Fibroblast of the conjunctiva (primary cell): ENCODE results near the gene CD79A.
"Not testable (repeated sequence)": the region's sequence is repeated elsewhere in the genome, so short reads cannot be mapped to it uniquely, and the experiment has no call there.

ENCODE experiments used
- DNase-seq: peaks from one replicate; pipeline ENCODE4 v3.0.0-alpha.2; 2010; ENCODE audit warnings: low read depth

CD79A gene

DNA sequence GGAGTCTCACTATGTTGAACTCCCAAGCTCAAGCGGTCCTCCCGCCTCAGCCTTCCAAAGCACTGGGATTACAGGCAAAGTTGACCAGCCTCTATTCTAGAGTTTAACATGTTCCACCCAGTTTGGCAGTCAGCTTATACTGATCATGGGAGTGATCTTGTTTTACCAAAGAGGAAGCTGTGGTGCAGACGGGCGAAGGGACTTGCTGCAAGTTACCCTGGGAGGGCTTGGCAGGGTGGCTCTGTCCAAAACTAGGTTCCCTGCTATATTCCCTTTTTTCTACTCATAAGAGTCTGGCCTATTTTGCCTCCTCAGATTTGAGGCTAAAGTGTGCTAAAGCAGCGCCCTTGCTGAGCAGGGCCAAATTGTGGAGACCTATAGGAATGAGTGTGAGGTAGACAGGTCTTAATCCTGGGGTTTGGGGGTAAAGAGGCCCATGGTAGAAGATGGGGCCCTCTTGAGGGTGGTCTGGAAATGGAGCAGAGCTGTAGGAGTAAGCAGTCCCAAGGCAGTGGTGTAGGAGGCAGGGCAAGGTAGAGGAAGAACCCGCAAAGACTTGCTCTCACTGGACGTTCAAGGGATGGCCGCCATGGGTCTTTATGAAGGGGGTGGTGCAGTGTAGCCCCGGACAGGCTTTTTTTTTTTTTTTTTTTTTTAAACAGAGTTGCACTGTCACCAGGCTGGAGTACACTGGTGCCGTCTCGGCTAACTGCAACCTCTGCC, 13.7 kb upstream of the CD79A start:
- DNase-seq = no peak

DNA sequence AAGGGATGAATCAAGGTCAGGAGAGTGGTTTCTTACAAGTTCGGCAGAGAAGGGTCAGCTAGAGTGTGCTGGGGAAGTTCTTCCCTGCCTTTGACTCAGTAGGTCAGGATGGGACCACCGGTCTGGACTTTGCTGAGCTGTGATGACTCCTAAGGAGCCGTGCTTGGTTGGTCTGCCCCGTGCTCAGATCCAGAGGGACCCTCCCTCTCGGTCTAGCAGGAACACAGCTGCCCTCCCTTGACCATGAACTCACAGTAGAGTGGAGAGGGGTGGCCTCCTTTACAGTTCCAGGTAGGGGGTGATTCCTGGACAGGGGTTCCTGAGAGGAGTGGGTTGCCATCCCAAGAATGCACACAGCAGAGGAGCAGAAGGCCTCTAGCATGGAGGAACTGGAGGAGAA, 12.7 kb upstream of the CD79A start:
- DNase-seq = no peak

DNA sequence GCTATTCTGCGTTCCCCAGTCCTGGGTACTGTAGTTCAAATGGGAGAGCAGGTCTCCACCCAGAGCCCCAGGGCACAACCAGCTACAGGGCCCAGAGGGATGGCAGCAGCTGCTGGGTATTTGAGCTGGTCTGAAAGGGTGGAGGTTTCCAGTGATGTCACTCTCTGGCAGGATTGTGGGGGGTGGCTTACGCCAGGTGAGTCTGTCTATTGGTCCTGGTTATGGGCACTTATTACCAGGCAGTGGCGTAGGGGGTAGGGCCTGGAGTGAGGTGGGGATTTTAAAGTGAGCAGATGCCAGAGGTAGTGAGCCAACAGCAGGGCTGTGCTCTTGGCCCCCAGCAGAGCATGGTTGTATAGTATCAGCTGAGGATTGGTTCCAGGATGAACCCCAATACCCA, 10.8 kb upstream of the CD79A start:
- no peak for DNase-seq

DNA sequence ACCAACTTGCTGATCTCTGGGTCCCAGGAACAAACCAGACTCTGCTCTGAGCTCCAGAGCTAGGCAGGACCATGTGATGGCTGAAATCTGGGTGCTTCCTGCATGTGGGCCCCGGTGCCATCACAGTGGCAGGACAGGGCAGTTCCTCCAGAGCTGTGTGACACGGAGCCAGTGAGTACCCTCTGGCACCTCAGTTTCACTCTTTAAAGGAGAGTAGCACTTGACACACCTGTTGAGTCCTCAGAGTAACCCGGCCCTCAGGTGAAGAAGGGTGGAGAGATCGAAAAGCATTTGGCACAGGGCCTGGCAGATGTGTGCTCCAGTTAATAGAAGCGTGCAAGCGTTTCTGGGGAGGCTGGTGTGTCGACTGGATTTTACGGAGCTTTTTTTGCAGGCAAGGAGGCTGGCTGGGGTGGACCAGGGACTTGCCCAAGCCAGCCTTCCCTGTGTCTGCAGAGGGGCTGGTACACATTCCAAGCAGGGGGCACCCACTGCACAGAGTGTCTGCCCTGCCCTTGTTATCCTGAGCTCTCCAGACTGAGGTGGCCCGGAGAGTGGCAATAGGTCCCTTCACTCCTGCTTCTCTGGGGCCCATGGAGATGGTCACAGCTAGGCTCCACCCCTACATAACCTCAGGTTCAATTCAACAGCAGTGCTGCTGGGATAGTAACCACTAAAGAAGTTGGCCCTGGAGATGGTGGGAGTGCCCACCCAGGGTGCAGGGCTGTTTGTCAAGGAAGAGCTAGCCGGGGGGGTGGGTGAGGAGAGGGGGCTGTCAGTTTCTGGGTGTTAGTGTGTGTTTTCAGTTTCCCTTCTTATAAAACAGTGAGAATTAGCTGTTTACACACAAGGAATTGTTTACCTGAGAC, 8.7 kb upstream of the CD79A start:
- DNase-seq = no peak

GRCh38 chr19:41868989-41869300, 8.1 kb upstream of the CD79A start:
- no peak for DNase-seq

- DNase-seq = no peak
Observed at GRCh38 chr19:41869374-41869955, 7.6 kb upstream of the CD79A start.

GRCh38 chr19:41870401-41870873, 6.6 kb upstream of the CD79A start:
- DNase-seq = no peak

GRCh38 chr19:41871573-41872383, 5.3 kb upstream of the CD79A start:
- no peak for DNase-seq

DNA sequence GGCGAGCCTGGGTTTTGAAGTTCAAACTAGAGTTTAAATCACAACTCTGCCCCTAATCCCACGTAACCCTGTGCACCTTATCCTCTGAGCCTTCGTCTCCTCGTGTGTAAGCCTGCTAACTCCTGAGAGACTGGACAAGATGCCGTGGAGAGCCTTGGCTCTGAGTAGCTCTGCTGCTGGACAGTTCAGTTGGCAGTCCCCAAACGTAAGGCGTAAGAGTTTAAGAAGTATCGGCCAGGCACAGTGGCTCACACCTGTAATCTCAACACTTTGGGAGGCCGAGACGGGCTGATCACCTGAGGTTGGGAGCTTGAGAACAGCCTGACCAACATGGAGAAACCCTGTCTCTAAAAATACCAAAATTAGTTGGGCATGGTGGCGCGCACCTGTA, 4.7 kb upstream of the CD79A start:
- no peak for DNase-seq

DNA sequence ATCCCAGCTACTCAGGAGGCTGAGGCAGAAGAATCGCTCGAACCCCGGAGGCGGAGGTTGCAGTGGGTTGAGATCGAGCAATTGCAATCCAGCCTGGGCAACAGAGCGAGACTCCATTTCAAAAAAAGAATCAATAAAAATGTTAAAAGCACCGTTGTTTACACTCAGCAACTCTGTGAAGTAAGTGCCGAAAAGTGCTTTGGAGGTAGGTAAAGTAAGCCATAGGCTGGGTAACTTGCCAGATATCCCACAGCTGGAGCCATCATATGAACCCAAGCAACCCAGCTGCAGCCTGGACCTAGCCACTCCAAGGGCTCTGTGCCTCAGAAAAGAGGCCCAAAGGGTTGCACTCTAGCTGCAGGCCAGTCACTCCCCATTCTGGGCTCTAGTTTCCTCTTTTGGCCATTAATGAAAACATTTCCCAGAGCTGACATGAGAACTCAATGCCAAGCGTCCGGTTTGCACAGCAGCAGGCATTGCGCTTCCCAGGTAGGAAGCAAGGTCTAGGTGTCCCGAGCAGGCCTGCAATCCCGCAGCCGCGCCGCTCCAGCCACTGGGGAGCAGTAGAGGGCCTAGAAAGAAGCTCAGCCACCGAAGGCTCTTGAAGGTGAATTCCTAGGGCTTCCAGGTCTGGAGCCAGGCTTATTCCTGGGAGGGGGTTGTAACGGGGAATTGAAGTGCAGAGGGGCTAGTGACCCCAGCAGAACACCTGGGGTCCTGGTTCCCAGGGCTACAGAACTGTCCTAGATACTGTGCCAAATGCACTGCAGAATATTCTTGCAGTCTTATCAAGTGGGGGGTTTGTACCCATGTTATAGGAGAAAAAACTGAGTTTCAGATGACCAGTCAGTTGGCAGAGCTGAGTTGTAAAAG, 4.1 kb upstream of the CD79A start:
- peak; percentile 33 for DNase-seq

DNA sequence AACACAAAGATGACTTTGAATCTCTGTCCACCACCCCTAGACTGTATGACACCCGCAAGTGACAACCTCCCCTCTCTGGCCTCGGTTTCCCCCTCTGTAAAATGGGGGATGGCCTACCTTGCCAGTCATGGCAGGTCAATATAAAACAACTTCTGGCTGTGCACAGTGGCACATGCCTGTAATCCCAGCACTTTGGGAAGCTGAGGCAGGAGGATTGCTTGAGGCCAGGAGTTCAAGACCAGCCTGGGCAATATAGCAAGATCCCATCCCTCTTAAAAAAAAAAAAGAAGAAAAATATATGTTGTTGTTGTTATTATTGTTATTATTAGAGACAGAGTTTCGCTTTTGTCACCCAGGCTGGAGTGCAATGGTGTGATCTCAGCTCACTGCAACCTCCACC, 1.1 kb upstream of the CD79A start:
- not testable (repeated sequence) for DNase-seq

DNA sequence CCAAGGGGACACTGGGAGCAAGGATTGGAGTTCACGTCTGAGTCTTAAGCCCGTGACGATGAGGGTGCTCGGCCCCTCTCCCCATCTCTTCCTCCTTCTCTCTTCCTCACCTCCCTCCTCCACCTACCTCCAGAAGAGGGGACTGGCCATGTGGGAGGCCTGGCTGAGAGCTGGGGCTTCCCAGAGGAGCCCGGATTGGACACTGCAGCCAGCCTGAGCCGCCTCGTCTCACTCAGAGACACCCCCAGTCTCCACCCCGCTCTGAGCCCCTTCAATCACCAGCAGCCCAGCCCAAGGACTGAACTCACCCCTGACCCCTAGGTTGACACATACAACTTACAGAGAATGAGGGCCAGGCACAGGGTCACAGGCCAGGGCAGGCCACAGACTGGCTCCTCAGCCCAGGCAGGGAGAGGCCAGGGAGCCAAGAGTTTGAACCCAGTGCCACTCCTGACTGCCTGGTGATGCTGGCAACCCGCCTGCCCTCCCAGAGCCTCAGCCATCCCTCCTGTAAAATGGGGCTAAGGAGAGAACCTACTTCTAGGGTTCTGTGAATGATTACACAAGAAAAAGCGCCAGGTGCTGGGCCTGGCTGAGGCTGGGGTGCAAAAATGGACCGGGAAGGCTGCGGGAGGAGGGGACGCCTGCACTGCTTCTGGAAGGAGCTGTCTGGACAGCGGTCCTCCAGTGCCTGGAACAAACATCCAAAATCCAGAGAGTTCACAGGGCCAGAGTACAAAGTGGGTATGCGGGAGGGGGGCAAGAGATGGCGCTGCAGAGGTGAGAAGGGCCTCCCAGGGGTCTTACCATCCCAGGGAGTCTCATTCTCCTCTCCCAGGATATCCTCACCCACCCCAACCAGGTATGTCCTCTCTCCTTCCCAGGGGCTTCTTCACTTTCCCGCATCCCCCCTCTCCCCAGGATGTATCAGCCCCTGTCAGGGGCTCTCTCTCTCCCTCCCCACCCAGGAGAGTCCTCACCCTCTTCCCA, 1.1 kb downstream of the CD79A start:
- no peak for DNase-seq

DNA sequence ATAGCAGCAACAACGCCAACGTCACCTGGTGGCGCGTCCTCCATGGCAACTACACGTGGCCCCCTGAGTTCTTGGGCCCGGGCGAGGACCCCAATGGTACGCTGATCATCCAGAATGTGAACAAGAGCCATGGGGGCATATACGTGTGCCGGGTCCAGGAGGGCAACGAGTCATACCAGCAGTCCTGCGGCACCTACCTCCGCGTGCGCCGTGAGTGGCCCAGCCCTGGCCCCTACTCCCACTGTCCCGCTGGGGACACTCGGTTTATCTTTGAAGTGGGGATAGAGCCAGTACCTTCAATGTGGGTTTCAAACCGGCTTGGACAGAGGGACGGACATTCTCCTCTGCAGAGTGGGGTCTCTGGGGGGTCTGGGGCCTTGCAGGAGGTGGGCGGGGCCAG, 2.0 kb downstream of the CD79A start:
- DNase-seq = no peak

GRCh38 chr19:41879670-41880328, 2.7 kb downstream of the CD79A start:
- DNase-seq = no peak

DNA sequence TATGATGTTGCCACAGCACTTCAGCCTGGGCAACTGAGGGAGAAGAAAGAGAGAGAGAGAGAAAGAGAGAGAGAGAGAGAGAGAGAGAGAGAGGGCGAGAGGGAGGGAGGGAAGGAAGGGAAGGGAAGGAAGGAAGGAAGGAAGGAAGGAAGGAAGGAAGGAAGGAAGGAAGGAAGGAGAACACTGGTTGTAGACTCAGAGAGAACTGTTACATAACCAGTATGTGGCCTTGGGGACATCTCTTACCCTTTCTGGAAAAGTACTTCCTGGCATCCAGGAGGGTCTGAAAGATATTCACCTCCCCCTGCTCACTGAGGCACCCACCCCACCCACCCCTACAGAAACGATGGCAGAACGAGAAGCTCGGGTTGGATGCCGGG, 3.2 kb downstream of the CD79A start:
- DNase-seq = no peak

DNA sequence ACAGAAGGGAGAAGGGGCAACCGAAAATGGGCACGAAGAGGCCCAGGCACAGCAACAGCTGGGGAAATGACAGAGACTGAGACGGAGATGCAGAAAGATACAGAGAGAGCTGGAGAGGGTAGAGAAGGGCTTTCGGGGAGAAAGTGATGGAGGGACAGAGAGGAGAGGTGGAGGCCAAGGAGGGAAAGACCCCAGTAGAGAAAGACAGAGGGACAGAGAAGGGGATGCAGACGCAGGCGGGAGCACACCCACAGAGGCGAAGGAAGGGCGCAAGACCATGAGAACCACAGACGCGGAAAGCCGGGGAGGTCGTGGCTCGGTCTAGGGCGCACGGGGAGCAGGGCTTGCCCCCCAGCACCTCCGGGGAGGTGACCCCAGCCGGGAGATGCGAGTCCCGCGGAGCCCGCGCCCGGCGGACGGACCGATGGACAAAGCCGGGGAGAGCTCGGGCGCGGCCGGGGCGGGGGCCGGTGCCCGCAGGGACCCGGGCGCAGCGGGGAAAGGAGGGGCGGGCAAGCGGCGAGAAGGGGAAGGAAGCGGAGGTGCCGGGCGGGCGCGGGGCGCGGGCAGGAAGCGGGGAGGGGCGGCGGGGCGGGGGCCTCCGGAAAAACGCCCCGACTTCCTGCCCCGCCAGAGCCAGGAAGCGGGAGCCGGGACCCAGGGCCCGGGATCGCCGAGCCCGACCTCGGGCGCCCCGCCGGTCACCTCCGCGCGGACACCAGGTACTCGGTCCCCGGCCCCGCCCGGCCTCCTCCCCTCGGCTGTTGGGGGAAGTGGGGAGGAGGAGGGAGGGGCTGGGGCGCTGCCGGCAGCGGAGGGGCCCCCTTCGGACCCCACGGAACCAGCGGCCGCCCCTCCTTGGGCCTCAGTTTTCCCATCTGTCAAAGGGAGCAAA, 5.7 kb downstream of the CD79A start, which contains the start of gene ARHGEF1:
TSS of gene ARHGEF1 (plus strand) at position 617 of the 895 bp plus-strand sequence. CDS start 4,899 bp downstream, outside the sequence.
- no peak for DNase-seq

DNA sequence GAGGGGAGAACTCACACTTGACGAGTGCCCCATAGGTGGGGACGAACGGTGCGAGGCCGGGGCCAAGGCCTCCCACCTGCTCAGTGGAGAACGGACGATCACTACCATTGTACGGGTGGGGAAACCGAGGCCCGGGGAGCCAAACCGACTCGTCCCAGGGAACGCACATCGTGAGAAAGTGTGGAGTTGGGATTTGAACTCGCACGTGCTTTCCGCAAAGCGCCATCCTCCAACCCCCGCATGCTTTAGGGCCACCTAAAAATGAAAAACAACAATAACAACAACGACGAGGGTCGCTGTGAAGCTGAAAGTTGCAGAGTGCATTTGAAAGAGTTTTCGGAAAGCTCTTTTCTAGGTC, 6.4 kb downstream of the CD79A start:
- DNase-seq = no peak
